Left lobe of liver (tissue), 2 donors: Measurements from ENCODE around the gene FNDC11. TPM values are rescaled to one million over a fixed set of nuclear protein-coding genes. Genes with fewer than 3 reads are reported as not detected.
"Not testable (repeated sequence)": the region's sequence is repeated elsewhere in the genome, so short reads cannot be mapped to it uniquely, and the experiment has no call there.

ENCODE experiments used
- ATAC-seq: fragments of 200-7000 bp; cut with Tn5 transposase; one replicate; pipeline ENCODE4 v1.9.1; 2020; ENCODE audit warnings: mild to moderate bottlenecking, moderate library complexity
- DNase-seq: peaks from one replicate; pipeline ENCODE4 v3.0.0-alpha.2; 2020; ENCODE audit warnings: low spot score
- total RNA-seq: library from RNA; stranded (reverse); gene quantifications from one replicate; pipeline ENCODE4 v1.2.1, GENCODE V29; 2021
- donor health status: DM: no; HTN: no; CAD: no; lungs with moderate emphysema.
- donor health status: DM: no; HTN: yes; CAD: no.

Gene FNDC11
- total RNA-seq, 1 donor from 2014 or later, result not detected

DNA sequence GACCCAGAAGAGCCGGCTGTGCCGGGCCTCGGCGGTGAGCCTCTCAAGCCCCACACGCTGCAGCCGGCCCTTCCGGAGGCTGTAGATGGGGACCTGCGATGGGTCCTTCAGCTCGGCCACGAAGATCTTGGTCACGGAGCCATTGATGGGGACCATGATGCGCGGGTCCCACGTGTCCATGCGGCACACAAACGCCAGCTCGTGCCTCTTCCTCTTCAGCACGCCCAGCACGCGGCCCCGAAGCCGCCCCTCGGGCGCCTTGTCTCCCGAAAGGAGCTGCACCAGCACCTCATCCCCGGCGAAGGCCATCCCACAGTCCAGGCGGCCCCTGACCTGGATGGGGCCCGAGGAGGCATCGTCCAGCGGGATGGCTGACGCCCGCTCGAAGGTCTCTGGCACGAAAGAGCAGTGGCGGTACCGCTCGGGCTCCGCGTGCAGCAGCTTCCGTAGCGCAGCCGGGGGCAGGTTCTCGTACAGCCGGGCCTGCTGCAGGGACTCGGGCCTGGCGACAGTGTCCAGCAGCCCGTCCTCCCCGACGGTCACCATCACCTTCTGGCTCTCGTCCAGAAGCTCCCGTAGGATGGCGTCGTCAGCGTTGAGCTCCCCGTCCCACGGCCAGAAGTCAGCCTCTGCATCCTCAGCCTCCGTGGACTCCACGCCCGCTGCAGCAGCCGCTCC lies 11.2 kb downstream of the FNDC11 start:
- ATAC-seq (no peak), DNase-seq (no peak)

DNA sequence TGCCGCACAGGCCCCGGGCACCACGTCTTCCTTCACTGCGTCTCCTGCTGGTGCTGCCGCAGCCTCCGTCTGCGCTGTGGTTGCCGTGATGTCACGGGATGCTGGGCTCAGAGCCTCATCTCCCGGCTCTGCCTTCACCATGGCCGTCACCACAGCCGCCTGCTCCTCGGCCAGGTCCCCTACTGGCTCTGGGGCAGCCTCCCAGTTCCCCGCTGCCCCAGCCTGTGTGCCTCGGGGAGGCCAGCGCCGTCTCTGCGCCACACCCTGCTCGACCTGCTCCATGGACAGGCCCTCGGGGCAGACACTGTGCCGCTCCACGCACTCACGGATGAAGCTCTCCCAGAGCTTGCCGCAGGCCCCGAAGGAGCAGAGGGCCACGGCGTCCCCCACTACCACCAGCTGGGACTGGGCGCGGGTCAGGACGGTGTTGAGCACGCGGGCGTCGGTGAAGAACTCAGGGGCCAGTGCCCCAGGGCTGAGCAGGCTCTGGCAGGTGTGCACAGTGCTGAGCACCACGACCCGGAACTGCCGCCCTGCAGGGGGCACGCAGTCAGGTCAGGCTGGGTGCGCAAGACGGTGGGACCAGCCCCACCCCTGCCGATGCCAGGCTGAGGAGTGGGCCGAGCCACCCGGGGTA lies 11.9 kb downstream of the FNDC11 start:
- DNase-seq (no peak), ATAC-seq (no peak)

DNA sequence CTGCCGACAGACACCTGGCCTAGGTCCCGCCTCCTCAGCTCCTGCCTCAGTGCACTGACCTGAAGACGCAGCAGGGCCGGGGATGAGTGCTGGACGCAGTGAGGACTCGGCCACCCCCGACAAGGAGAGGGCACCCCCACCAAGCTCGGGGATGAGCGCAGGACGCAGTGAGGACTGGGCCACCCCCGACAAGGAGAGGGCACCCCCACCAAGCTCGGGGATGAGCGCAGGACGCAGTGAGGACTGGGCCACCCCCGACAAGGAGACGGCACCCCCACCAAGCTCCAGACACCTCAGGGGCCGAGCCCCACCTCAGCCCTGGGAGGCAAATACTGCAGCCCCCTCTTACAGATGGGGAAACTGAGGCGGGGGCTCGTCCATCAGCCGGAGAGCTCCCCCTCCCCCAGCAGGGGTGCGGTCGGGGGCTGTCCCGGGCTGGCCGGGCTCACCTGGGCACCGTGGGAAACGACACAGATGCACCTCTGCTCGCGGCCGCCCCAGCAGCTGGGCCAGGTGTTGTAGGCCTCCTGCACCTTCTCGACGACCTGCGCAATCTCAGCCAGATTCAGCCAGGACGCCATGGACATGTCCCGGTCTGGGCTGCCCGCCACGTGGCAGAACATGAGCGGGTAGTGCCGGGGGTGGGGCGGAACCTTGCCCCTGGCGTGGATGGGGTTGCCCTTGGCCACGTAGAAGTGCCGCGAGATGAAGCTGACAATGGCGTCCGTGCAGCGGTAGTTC lies 12.6 kb downstream of the FNDC11 start:
- ATAC-seq, result no peak
- no peak for DNase-seq

DNA sequence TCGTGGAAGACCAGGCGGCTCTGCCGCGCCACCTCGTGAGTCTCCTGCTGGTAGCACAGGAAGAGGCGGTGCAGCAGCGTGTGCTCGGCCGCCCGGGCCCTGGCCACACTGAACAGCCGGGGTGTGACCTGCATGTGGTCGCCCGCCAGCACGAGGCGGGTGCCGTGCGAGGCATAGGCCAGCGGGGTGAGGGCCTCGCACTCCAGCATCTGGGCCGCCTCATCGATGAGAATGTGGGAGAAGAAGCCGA lies 13.1 kb downstream of the FNDC11 start:
- no peak for ATAC-seq
- no peak for DNase-seq

DNA sequence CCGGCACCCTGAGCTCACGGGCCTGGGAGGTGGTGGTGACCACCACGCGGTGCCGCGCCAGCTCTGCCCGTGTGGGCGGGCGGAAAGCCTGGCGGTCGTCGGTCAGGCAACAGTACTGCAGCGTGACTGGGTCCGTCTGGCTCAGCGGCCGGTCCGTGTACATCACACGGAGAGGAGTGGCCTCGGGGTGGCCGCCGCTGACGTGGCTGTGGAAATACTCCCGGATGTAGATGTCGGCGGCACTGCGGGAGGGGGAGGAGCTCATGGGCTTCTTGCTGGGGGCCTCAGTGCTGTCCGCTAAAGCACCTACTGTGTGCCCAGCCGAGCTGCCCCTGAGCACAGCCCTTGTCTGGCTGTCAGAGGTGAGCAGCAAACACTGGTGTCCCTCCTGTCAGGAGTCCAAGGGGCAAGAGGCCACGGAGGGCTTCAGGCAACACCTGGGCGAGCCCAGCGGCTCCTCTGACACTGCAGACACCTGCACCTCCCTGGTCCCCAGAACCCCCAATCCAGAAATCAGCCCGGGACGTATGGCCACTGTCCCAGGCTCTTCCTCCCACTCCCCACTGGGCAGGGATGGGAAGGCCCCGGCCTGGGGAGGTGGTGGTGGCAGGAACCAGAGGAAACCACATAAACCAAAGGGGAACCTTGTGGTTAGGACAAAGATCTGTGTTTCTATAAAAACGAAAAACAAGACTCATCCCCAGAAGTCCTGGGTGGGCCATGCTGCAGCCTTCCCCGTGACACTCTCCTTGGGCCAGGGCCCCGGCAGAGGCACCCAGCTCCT lies 13.6 kb downstream of the FNDC11 start:
- DNase-seq, result no peak
- ATAC-seq, result peak; percentile 14

DNA sequence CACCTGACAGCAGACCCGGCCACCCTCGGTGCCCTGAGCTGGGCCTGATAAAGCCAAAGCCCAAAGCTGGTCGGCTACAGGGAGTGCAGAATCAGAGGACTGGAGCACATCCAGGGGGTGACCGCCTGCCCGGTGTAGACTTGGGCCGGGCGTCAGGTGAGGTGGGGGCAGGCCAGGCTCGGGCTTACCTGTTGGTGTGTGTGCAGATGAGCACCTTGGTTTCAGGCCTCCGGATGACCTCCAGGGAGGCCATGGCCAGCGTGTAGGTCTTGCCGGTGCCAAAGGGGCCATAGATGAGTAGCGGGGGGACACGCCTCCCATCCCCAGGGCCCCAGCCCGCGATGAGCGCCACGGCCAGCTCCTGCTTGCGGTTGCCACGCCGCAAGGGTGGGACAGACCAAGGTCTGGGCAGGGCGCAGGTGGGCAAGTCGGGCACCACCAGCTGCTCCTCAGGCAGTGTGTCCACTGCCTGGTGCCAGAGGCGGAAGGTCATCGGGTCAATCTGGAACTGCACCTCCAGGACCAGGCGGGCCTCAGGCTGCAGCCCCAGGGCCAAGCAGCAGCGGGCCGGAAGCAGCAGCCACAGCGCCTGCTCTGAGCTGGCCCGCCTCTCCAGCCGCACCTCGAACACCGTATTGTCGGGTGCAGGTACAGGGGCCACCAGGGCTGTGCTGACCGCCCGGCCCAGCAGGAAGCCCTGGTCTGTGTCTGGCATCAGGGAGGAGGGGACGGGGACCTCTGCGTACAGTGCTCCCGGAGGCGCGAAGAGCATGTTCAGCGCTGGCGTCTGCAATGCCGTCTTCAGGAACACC lies 14.4 kb downstream of the FNDC11 start:
- ATAC-seq (peak; percentile 4), DNase-seq (no peak)

DNA sequence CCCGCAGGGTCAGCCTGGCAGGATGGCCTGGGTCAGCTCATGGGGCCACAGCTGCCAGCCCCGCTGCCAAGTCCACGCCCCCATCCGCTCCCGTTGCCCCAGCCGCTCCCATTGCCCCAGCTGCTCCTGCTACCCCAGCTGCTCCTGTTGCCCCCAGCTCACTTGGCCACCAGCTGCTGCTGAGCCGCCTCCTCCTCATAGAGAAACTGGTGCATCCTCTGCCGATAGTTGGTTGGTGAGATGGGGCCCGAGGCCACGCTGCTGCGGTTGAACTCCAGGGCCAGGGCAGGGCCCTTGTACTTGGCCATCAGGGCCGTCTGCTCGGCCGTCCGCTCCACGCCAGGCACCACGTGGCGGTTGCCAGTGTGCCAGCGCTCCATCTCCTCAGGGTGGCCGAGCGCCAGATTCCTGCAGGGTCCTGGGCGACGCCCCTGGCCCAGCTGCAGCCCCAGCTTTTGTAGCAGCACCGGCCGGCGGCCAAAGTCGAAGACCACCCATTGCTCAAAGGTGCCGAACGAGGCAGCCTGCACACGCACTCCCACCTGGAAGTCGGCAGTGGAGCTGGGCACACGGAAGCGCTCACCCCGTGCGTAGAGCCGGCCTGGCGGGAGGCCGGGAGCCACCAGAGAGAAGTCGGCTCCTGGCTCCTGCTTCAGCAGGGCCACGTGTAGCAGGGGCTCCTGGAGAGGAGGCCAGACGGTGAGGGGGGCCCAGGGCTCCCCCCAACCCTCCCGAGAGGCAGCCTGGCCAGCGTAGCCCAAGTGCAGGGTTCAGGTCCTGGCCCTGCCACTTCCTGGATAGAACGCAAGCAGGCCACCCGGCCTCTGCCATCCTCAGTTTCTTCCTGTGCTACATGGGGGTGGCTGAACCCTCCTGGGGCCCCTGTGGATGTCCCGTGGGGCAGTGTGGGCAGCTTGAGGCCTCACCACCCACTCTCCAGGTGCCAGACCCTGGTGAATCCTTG lies 15.3 kb downstream of the FNDC11 start:
- no peak for DNase-seq
- ATAC-seq, result no peak

DNA sequence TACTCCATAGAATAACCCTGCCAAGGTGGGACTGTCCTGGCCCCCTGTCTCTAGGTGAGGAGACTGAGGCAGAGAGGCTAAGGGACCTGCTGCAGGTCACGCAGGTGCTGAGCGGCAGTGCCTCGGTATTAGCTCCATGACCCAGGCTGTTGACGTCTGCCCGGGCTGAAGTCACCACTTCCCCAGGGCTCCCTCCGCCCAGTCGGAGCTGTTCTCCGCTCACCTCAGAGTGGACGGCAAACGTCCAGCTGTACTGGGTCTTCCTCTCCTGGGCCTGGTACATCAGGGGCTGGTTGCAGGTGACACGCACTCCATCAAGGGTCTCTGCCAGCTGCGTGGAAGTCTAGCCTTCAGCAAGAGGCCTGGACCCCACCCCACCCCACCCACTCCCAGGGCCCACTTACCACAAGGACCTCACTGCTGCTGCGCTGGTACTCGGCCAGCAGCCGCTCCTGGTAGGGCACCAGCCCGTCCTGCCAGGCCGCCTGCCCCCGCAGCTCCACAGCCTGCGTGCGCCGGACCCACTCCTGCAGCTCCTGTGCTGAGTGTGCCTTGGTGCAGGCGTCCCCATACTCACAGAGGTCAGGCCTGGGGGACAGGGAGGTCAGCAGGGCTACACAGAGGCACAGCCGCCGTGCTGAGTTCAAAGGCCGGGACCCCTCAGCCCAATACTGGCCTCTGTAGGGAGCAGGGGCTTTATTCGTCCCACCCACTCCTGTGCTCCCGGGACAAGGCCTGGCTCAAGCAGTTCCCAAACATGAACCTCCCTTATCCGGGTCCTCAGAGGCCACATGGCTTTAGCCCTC lies 16.5 kb downstream of the FNDC11 start:
- DNase-seq (no peak), ATAC-seq (no peak)

DNA sequence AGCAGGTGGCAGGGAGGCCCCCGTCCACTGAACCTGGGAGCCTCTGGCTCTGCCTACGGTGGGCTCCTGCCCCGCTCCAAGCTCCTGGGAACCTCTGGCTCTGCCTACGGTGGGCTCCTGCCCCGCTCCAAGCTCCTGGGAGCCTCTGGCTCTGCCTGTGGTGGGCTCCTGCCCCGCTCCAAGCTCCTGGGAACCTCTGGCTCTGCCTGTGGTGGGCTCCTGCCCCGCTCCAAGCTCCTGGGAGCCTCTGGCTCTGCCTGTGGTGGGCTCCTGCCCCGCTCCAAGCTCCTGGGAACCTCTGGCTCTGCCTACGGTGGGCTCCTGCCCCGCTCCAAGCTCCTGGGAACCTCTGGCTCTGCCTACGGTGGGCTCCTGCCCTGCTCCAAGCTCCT lies 17.1 kb downstream of the FNDC11 start:
- not testable (repeated sequence) for DNase-seq, ATAC-seq

DNA sequence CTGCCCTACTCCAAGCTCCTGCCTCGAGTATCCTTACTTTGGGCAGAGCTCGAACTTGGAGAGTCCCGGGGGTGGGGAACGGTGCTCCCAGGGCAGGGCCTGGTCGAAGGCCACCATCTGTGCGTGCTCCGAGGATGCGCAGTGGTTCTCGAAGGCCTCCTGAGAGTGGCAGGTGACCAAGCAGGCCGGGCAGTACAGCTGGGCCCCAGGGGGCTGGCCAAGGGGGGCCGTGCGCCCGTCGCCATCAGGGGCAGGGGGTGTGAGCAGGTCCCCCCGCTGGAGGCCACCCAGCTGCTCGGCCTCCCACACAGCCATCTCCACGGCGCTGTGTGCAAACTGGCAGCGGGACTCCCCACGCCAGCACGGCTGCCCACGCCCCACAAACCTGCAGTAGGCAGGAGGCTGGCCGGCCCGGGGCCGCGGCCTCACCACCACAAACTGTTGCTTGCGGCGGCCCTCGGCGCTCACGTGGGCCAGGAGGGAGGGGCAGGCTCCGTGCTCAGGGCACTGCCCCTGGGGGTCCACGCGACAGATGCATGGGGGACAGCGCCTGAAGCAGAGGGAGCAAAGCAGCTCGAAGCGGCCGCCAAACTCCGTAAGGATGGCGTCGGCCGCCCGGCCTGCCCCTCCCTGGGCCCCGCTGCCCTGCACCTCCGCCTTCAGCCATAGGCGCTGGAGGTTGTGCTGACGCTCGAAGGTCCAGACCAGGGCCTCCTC lies 18.3 kb downstream of the FNDC11 start:
- DNase-seq (no peak), ATAC-seq (no peak)

DNA sequence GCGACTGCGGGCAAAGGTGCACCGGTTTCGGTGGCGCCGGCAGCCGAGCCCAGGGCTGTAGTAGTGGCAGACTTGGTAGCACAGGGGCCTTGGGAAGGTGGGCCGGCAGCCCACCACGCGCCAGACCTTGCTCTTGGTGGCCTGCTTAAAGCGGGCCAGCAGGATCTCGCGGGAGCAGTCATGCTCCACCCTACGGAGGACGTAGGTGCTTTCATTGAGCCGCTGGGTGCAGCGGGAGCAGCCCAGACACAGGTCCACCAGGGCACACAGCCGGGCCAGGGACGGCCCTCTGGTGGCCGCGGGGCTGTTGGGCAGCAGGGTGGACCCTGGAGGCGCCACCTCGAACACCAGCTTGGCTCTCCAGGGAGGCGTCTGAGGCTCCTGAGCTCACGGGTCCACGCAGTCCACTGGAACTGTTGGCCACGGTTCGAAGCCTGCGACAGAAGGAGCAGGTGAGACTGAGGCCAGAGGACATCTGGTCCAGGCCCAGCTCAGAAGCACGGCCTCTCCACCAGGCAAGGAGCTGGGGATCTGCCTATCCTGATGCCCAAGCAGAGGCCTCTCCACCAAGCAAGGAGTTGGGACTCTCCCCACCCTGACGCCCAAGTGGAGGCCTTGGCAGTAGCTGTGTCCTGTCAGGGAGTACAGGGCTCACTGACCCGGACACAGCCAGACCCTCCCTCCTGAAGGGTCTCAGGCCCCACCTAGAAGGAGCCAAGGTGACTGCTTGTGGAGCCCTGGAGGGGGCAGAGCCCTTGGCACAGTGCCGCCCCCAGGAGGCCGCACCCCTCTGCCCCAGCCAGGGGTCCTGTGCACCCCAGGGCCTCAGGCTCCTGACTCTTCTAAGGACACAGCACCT lies 19.1 kb downstream of the FNDC11 start:
- DNase-seq, result no peak
- ATAC-seq, result no peak

DNA sequence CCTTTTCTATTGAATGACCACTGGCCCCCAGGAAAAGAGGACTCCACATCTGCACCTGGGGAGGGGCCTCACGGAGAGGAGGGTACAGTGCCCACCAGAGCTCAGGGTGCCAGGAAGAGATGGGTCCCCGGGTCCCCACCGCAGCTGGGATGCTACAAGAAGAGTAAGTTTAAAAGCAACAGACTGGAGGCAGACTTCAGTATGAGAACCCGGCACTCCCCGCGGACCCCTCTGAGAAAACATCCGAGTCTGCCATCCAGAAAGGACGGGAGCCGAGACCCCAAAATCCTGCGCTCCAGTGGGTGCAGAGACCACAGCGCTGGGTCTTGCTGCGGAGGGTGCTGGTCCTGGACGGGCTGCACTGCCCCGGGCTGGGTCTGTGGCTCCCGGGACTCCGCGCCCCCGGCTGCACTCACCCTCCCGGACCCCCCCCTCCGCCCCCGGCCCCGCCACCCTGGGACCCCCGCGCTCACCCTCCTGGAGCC lies 19.7 kb downstream of the FNDC11 start:
- peak; percentile 10 for ATAC-seq
- no peak for DNase-seq

DNA sequence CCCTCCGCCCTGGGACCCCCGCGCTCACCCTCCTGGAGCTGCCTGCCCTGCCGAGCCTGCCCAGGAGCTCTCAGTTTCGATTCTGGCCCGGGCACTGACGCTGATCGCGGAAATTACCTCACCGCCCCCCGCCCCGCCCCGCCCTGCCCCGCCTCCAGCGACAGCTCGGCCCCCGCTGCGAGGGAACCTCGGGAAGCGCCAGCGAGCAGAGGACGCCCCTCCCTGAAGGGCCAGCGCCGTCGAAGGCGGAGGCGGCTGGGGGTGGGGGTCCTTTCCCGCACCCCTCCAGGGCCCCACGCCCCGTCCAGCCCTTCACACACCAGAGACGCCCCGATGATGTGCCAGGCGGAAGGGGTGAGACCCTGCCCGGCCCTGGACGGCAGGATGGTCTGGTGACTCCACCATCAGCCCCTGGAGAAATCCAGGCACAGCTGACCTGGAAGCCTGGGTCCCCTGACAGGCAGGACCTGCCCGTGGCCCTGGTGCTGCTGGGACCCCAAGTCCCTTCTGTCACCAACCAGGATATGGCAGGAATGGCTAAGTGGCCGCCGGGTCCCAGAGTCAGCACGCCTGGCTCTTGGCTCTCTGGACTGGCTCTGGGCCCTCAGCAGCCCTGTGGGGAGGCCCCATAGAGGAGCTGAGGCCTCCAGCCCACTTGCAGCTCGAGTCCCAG lies 20.3 kb downstream of the FNDC11 start, which contains the start of gene HELZ2:
HELZ2 (minus strand) TSS at position 84 of the 673 bp plus-strand sequence. CDS start 1,854 bp downstream, outside the sequence.
- DNase-seq (peak; percentile 83), ATAC-seq (peak; percentile 83)

DNA sequence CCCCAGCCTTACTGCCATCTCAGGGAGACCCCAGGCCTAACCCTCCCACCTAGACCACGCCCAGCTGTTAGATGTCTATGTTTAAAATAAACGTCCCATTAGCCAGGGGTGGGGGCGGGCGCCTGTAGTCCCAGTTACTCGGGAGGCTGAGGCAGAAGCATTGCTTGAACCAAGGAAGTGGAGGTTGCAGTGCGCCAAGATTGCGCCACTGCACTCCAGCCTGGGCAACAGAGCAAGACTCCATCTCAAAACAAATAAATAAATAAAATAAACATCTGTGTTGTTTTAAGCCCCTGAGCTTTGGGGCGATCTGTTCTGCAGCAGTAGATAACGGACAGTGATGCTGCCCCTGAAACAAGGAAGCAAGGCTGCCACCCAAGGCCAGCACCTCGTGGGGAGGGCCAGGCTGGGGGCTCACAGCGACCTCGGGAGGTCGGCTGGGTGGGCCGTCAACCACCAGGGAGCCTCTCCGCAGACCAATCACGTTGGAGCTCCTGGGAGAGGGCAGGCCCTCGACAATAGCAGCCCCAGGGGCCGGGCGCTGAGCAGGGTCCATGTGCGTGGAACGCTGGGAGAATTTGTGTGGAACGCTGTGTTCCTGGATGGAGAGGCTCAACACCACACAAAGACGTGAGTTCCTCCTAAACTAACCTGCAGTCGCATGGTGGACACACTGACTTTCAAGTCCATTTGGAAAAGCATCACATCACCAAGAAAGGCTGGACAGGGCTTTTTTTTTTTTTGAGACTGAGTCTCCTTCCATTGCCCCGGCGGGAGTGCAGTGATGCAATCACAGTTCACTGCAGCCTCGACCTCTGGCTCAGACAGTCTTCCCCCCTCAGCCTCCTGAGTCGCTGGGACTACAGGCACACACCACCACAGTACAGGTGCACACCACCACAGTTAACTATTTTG lies 21.1 kb downstream of the FNDC11 start:
- DNase-seq (no peak), ATAC-seq (no peak)

DNA sequence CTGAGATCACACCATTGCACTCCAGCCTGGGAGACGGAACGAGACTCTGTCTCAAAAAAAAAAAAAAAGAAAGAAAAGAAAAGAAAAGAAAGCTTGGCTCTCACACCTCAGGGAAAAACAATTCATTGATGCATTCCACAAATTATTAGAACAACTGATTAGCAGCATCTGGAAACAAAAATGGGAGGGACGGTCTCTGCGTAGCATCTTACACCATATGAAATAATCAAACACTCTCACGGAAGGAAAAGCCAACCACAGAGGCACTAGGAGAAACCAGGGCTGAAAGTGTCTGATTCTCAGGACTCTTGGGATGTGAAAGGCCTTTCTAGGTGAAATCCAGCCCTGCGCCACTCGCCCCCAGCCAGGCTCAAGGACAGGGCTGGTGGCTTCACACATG lies 22.4 kb downstream of the FNDC11 start:
- DNase-seq, result no peak
- no peak for ATAC-seq
